Stimulated activated CD4-positive, alpha-beta T cell treated with anti-CD3 and anti-CD28 coated beads, Interleukin-1b, Interleukin-23, amount 100 ng/mL, for 24 hours (primary cell): ENCODE data around the gene TFCP2L1.

ENCODE experiments used
- DNase-seq, 4 experiments: peaks; one replicate each; pipeline ENCODE4 v3.0.0-alpha.2; 2020; ENCODE audit warnings: low read depth in 4 of 4, low spot score in 1 of 4

The TFCP2L1 gene

DNA sequence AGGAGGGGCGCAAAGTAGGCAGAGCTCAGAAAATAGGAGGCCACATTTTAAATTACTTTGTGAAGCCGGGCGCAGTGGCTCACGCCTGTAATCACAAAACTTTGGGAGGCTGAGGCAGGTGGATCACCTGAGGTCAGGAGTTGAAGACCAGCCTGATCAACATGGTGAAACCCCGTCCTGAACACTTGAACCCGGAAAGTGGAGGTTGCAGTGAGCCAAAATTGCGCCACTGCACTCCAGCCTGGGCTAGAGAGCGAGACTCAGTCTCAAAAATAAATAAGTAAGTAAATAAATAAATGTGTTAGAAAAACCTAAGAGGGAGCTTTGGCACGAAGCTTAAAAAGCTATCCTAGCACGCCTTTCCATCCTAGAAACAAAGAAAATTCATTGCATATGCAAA is 105.5 kb downstream of the TFCP2L1 start:
- no peak for DNase-seq

DNA sequence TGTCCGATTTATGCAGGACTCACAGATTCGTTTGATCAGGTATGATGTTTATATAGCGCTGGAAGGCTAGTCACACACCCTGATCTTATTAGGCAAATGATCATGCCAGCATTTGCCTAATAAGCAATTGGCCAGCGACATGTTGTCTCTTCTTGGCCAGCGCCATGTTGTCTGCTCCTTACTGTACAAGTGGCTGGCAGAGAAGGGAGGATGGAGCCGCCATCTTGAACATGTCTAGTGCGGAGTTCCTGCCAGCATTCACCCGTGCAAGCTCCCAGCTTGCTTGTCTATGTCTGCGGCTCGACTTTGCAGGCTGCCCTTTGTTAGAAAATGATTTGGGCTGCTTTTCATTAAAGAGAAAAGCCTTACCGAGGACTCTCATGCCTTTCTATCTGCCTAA is 106.3 kb downstream of the TFCP2L1 start:
- DNase-seq: no peak

- DNase-seq: no peak
Observed at GRCh38 chr2:121177896-121178295, 107.1 kb downstream of the TFCP2L1 start.

DNA sequence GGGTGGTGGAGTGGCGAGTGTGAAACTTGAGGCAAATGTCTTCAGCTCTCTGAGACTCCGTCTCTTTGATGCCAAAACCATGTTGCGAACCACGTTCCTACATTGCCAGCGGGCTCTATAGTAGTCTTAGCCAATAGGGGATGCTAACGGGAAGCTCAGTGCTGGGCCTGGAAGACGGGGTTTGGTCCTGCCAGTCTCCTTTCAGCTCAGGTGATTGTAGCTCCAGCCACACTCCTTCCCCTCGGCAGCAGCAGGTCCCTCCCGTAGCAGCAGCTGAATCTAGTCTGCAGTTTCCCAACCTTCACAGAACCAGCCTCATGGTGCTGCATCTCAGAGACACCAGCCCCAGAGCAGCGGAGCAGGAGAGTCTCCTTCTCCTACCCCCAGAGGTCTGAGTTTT is 109.7 kb downstream of the TFCP2L1 start:
- no peak for DNase-seq

DNA sequence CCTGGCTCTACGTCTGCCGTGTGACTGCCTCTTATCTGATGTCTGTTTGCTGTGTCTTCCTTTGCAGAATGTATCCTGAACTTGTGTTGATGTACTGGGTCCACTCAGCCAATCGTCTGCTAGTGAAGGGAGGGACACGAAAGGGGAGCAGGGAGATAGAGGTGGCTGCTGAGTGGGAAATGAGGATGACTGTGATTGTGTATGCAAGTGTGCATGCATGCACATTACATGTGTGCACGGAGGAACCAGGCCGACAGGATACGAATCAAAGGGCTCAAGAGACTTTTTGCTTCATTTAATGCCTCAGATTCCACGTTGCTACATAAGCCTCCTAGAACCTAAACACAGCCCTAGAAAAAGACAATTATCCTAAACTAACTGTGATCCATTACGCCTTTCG is 111.2 kb downstream of the TFCP2L1 start:
- no peak for DNase-seq

GRCh38 chr2:121173112-121173511 is 111.9 kb downstream of the TFCP2L1 start:
- no peak for DNase-seq

DNA sequence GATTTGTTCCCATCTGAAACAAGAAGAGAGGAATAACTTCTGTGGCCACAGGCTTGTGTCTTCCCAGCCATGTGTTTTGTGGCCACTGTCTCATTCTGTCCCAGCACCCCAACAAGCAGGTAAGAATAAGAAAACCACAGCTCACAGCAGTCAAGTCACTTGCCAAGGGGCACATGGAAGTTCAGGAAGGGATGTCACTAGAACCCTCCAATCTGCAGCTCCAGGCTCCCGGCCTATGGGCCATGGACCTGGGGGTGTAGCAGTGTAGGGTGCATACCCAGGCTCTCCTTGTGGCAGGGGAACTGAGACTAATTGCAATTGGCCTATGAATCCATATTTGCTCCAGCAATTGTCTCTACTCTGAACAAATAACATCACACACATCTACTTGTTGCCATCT is 112.5 kb downstream of the TFCP2L1 start:
- DNase-seq: no peak

- no peak for DNase-seq
Observed at GRCh38 chr2:121171625-121172119, 113.3 kb downstream of the TFCP2L1 start.

DNA sequence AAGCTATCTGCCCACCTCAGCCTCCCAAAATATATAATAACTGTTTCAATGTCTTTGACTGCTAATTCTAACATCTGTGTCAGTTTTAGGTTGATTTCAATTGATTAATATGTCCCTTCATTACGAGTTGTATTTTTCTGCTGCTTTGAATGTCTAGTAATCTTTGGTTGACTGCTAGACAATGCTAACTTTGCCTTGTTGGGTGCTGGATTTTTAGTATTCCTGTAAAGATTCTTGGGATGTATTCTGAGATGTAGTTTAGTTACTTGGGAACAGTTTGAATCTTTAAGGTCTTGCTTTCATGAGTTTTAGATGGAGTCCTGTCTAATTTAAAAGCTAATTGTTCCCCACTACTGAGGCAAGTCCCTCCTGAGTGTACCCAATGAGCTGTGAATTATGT is 114.4 kb downstream of the TFCP2L1 start:
- no peak for DNase-seq

- no peak for DNase-seq
Observed at GRCh38 chr2:121167411-121167810, 117.6 kb downstream of the TFCP2L1 start.
